PC-9 (cell line): Measurements from ENCODE around the gene SH3TC1. TPM values are rescaled to one million over a fixed set of nuclear protein-coding genes. Genes with fewer than 3 reads are reported as not detected.
A peak's percentile ranks its signal among the peaks of the same experiment; 100 is the strongest.

Experiments used
- BruUV-seq: library from RNA; stranded (reverse); fragments of 400-500 nt; replicated peaks from 2 replicates; lab custom pipeline; 2021; lab: Mats Ljungman, UMichigan
- CTCF ChIA-PET: fragments of 300-600 bp; sonication (Branson Sonifier 250); formaldehyde crosslinking; loops from one replicate; lab custom pipeline; 2022; ENCODE audit warnings: antibody characterized with exemption; lab: Charles Lee
- POLR2A ChIA-PET: fragments of 300-600 bp; sonication (Branson Sonifier 250); formaldehyde crosslinking; loops from one replicate; lab custom pipeline; 2022; ENCODE audit warnings: antibody characterized with exemption; ENCODE audit not compliant: unreplicated experiment; lab: Charles Lee
- DNase-seq, 2 experiments: peaks; one replicate each; pipeline versions ENCODE4 v3.0.0 to v3.0.0-alpha.2; 2015 to 2022; ENCODE audit warnings: mixed read lengths in 1 of 2
- H2AFZ ChIP-seq: fragments of 200-600 bp; sonication (generic); 2 replicates; pipeline ENCODE4 v1.8.1; 2017; ENCODE audit warnings: antibody characterized with exemption
- H3F3A ChIP-seq: fragments of 200-600 bp; sonication (generic); 2 replicates; pipeline ENCODE4 v1.8.1; 2017; ENCODE audit warnings: antibody characterized with exemption, mild to moderate bottlenecking, low read depth; ENCODE audit not compliant: insufficient read depth
- H3K27ac ChIP-seq: fragments of 200-600 bp; sonication (generic); 2 replicates; pipeline ENCODE4 v1.6.1; 2016; ENCODE audit warnings: mixed run types
- H3K27me3 ChIP-seq: fragments of 200-600 bp; sonication (generic); 2 replicates; pipeline ENCODE4 v1.6.1; 2016; ENCODE audit warnings: low read depth, mixed run types; ENCODE audit not compliant: insufficient read depth
- H3K36me3 ChIP-seq: fragments of 200-600 bp; sonication (generic); 2 replicates; pipeline ENCODE4 v1.6.1; 2016; ENCODE audit warnings: low read depth, mixed run types
- H3K4me1 ChIP-seq: fragments of 200-600 bp; sonication (generic); replicated peaks from 2 replicates; pipeline ENCODE4 v1.6.1; 2016; ENCODE audit warnings: mixed run types; ENCODE audit not compliant: insufficient read depth
- H3K4me2 ChIP-seq: fragments of 200-600 bp; sonication (generic); 2 replicates; pipeline ENCODE4 v1.6.1; 2017; ENCODE audit warnings: mixed run types
- H3K4me3 ChIP-seq: fragments of 200-600 bp; sonication (generic); 2 replicates; pipeline ENCODE4 v1.6.1; 2016; ENCODE audit warnings: mixed run types
- H3K79me2 ChIP-seq: fragments of 200-600 bp; sonication (generic); 2 replicates; pipeline ENCODE4 v1.6.1; 2017; ENCODE audit warnings: low read depth, mixed run types
- H3K9me2 ChIP-seq: fragments of 200-600 bp; sonication (generic); 2 replicates; pipeline ENCODE4 v1.8.1; 2017; ENCODE audit warnings: mild to moderate bottlenecking; ENCODE audit not compliant: insufficient read depth
- H3K9me3 ChIP-seq: fragments of 200-600 bp; sonication (generic); 2 replicates; pipeline ENCODE4 v1.8.1; 2016; ENCODE audit warnings: low read depth; ENCODE audit not compliant: insufficient read depth
- H4K20me1 ChIP-seq: fragments of 200-600 bp; sonication (generic); 2 replicates; pipeline ENCODE4 v1.8.1; 2017; ENCODE audit not compliant: insufficient read depth
- EZH2 ChIP-seq: fragments of 200-600 bp; sonication (generic); IDR thresholded peaks from 2 replicates; pipeline ENCODE4 v1.8.0; 2017; ENCODE audit warnings: antibody characterized with exemption, low read depth
- intact Hi-C: fragments of 100-400 bp; cut with micrococcal nuclease; formaldehyde crosslinking; loops from one replicate; pipeline ENCODE4 v1.10.0; 2022; ENCODE audit not compliant: unreplicated experiment
- total RNA-seq: library from RNA; stranded (reverse); gene quantifications from 2 replicates; pipeline ENCODE4 v1.2.3, GENCODE V29; 2021
- TF ChIP-seq, protein P1 (sequence below): fragments of 200-600 bp; sonication (generic); conservative IDR thresholded peaks from 2 replicates; pipeline ENCODE4 v1.6.1; 2017; ENCODE audit warnings: mixed run types, antibody characterized with exemption, mild to moderate bottlenecking, moderate library complexity

The SH3TC1 gene
- total RNA-seq, 1 experiment from 2014 or later: 5.2 TPM

DNA sequence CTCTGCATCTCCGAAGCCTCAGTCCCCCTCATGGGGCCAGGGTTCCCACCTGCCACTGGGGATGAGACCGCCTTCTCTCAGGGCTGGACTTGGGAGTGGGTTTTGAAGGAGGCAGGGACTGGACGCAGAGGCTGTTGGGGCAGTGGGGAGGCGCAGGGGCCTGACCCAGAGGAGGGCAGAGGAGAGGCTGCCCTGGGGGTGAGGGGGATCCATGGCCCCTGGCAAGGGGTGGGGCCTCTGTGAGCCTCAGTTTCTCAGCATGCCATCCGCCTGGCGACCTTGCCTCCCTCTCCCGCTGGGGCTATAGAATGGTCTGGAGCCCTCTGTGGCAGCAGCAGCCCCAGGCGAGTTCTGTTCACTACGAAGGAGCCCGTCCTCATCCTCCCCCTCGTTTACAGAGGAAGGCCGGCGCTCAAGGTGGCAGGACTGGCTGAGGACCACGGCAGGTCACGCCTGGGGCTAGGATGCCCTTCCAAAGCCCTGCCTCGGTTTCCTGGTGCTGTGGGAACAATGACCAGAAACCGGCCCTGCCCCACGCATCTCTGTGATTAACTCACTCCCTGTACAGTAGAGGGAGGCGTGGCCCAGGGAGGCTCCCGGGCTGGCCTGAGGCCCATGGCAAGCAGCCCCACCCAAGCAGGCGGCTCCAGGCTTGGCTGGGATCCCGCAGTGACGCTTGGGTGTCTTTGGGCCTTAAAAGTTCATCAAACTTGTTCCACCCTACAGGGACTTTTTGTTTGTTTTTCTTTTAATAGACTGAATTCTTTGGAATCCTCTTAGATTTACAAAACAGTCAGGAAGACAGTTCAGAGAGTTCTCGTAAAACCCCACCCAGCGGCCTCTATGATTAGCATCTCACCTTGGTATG is 16.0 kb upstream of the SH3TC1 start:
- H3K27me3 ChIP-seq: no peaks in the 10 kb centered on the region
- intact Hi-C loops: loop anchor here (1.0 to 5.0 kb wide), 3 partner anchors 46 to 986 kb away; no protein-coding TSS in a partner anchor
- peak overlapping the region; percentile 55 for H3K4me2 ChIP-seq
- H3K4me1 ChIP-seq: peaks cover 40% of the 10 kb centered on the region
- no peaks in the 10 kb centered on the region for H4K20me1 ChIP-seq
- H3K9me2 ChIP-seq: no peaks in the 10 kb centered on the region
- H3K9me3 ChIP-seq: no peaks in the 10 kb centered on the region
- POLR2A ChIA-PET: interaction anchor here (0.6 kb wide), 1 partner anchor 45 kb away, joined by 4 read pairs; no protein-coding TSS in a partner anchor
- no peak overlapping the region for H2AFZ ChIP-seq
- no peak overlapping the region for H3K4me3 ChIP-seq
- CTCF ChIA-PET: no interaction called here
- peaks cover 38% of the 10 kb centered on the region for H3F3A ChIP-seq
- TF ChIP-seq, protein P1, sequence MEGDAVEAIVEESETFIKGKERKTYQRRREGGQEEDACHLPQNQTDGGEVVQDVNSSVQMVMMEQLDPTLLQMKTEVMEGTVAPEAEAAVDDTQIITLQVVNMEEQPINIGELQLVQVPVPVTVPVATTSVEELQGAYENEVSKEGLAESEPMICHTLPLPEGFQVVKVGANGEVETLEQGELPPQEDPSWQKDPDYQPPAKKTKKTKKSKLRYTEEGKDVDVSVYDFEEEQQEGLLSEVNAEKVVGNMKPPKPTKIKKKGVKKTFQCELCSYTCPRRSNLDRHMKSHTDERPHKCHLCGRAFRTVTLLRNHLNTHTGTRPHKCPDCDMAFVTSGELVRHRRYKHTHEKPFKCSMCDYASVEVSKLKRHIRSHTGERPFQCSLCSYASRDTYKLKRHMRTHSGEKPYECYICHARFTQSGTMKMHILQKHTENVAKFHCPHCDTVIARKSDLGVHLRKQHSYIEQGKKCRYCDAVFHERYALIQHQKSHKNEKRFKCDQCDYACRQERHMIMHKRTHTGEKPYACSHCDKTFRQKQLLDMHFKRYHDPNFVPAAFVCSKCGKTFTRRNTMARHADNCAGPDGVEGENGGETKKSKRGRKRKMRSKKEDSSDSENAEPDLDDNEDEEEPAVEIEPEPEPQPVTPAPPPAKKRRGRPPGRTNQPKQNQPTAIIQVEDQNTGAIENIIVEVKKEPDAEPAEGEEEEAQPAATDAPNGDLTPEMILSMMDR: no peak
- no peak for TF ChIP-seq EZH2
- DNase-seq: peak; percentile 97 to 98
- peak overlapping the region; percentile 75 for H3K27ac ChIP-seq
- BruUV-seq: no TSS peak
- H3K36me3 ChIP-seq: no peaks in the 10 kb centered on the region
- H3K79me2 ChIP-seq: no peaks in the 10 kb centered on the region

DNA sequence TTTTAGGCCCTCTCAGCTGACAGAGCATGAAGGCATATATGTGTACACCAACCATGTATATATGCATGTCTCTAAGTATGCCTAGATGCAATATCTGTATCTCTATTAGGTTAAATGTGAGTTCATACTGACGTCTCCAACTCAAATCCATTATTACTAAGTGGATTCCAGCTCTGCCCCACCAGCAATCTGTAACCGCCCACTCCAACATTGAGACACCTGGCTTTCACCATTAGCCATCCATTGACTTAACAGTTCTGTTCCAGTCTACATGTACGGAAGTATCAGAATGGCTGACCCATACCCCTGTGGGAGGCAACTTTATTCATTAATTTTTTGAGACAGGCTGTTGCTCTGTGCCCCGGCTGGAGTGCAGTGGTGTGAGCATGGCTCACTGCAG is 15.0 kb upstream of the SH3TC1 start:
- DNase-seq: no peak
- BruUV-seq: no TSS peak
- Histone ChIP-seq H3K27ac (peak overlapping the region; percentile 75), H3K4me1 (peaks cover 40% of the 10 kb centered on the region), H3K4me3 (no peak overlapping the region), H3K9me3 (no peaks in the 10 kb centered on the region), H3K27me3 (no peaks in the 10 kb centered on the region), H3K36me3 (no peaks in the 10 kb centered on the region), H2AFZ (no peak overlapping the region), H3F3A (peaks cover 38% of the 10 kb centered on the region), H3K4me2 (peak overlapping the region; percentile 62), H4K20me1 (no peaks in the 10 kb centered on the region), H3K9me2 (no peaks in the 10 kb centered on the region), H3K79me2 (no peaks in the 10 kb centered on the region)
- TF ChIP-seq, protein P1: no peak
- TF ChIP-seq EZH2: no peak
- ChIA-PET CTCF (no interaction called here), POLR2A (interaction anchor here (0.6 kb wide), 2 partner anchors 44 to 266 kb away, joined by 4 to 10 read pairs; no protein-coding TSS in a partner anchor)
- intact Hi-C loops: loop anchor here (5.0 kb wide), 1 partner anchor 987 kb away; no protein-coding TSS in a partner anchor

- no peak overlapping the region for H3K4me2 ChIP-seq
- POLR2A ChIA-PET: no interaction called here
- H3K4me3 ChIP-seq: no peak overlapping the region
- H3K79me2 ChIP-seq: no peaks in the 10 kb centered on the region
- H3K27me3 ChIP-seq: no peaks in the 10 kb centered on the region
- no peaks in the 10 kb centered on the region for H4K20me1 ChIP-seq
- no peak overlapping the region for H2AFZ ChIP-seq
- peaks cover 31% of the 10 kb centered on the region for H3F3A ChIP-seq
- no peak overlapping the region for H3K27ac ChIP-seq
- no peaks in the 10 kb centered on the region for H3K9me3 ChIP-seq
- CTCF ChIA-PET: no interaction called here
- DNase-seq: no peak
- H3K4me1 ChIP-seq: peaks cover 38% of the 10 kb centered on the region
- intact Hi-C loops: no loop called here
- H3K9me2 ChIP-seq: no peaks in the 10 kb centered on the region
- no peak for TF ChIP-seq EZH2
- TF ChIP-seq, protein P1: no peak
- BruUV-seq: no TSS peak
- no peaks in the 10 kb centered on the region for H3K36me3 ChIP-seq
These were observed 13.8 kb upstream of the SH3TC1 start for GRCh38 chr4:8185295-8185694.
